Lower leg skin (tissue), 3 donors: Measurements from ENCODE around the gene TACSTD2.

Experiments
- CTCF ChIP-seq, 3 donors: fragments of 450-650 bp; IDR thresholded peaks; one replicate each; pipeline ENCODE4 v1.5.1; 2016; ENCODE audit warnings: antibody characterized with exemption in 3 of 3, mild to moderate bottlenecking in 3 of 3, moderate library complexity in 2 of 3
- POLR2A ChIP-seq, 2 donors: fragments of 450-650 bp; IDR thresholded peaks; one replicate each; pipeline ENCODE4 v1.6.1; 2016 to 2017; ENCODE audit warnings: antibody characterized with exemption in 2 of 2, mild to moderate bottlenecking in 1 of 2, moderate library complexity in 1 of 2

GRCh38 chr1:58583496-58583895, 6.4 kb upstream of the TACSTD2 start:
- TF ChIP-seq CTCF (IDR thresholded peaks at IDR 0.05): no peak
- TF ChIP-seq POLR2A (IDR thresholded peaks at IDR 0.05): no peak
